ENCODE measurements around the gene SSTR3. TPM values are rescaled to one million over a fixed set of nuclear protein-coding genes. Genes with fewer than 3 reads are reported as not detected.
A peak's percentile ranks its signal among the peaks of the same experiment; 100 is the strongest.

SSTR3 gene
- total and polyA plus RNA-seq, 2 donors (not counting 1 experiment from before 2014, with no cell fraction given) = 0.64 to 0.98 TPM

DNA sequence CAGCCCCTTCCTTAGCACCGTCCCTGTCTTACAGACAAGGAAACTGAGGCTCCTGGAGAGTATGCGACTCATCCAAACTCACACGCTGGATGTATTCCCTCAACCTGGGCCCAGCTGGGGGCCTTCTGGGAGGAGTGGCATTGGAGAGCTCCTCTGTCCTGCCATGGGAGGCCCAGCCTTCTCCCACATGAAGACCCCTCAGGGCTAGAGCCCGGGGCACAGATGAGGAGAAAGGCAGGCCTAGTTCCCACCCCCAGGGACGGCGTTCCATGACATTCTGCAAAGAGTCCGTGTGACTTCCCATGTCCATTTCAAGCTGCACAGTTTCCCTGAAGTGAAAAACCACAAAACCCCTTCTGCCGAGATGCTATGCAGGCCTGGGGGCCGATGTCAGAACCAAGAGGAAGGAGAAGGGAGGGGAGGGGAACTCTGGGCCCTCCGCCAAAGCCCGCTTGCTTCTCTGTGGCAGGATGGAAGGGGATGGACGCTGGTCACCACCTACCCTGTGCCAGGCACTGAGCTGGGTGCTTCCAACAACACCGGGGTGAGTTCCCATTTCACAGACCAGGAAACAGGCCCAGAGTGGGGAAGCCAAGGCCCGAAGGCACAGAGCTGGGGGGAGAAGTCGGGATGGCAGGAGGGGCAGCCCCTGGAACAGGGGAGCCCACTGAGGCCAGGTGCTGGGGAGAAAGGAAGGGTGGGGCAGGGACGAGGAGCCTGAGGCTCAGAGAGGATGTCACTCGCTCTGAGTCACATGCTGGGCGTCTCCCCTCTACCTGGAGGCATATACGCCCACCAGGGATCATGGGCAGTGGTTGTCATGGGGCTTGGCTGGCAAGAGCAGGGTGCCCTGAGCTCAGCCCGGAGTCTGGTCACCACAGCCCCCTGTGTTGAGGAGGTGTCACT, 16.1 kb upstream of the SSTR3 start:
- Histone ChIP-seq H3K4me2 (replicated peaks; ENCODE audit: low read depth, low read length, poor library complexity, severe bottlenecking) (peak overlapping the region; percentile 81), H3K27ac (ENCODE audit: low read length in 2 of 2) (peak overlapping the region; percentile 91 to 96), H3K27me3 (replicated peaks in 1 of 4; ENCODE audit: control extremely low read depth in 1 of 4, control insufficient read depth in 3 of 4, insufficient read depth in 4 of 4, low read length in 3 of 4) (no peaks in the 10 kb centered on the region), H2AFZ (ENCODE audit: insufficient read depth, low read depth, low read length, poor library complexity, severe bottlenecking) (no peak overlapping the region), H3K79me2 (ENCODE audit: control insufficient read depth, insufficient read depth, low read length) (peaks cover 52% of the 10 kb centered on the region), H3K9me3 (ENCODE audit: control extremely low read depth in 1 of 3, control insufficient read depth in 2 of 3, insufficient read depth in 1 of 3, low read length in 2 of 3) (peaks cover 0 to 7% (median 0%) of the 10 kb centered on the region in 3 donors), H3K4me3 (ENCODE audit: control extremely low read depth in 1 of 5, extremely low read depth in 1 of 5, insufficient read depth in 1 of 5, low read depth in 2 of 5, low read length in 4 of 5) (peak overlapping the region in 2 of 5 experiments; percentile 2 to 28), H4K20me1 (ENCODE audit: control insufficient read depth, insufficient read depth, low read length, poor library complexity, severe bottlenecking) (peaks cover 10% of the 10 kb centered on the region), H3K4me1 (ENCODE audit: control insufficient read depth in 2 of 2, insufficient read depth in 2 of 2, low read length in 2 of 2) (peaks cover 86 to 95% of the 10 kb centered on the region in 2 donors), H3K36me3 (replicated peaks in 1 of 2; ENCODE audit: control extremely low read depth in 1 of 2, control insufficient read depth in 1 of 2, extremely low read depth in 1 of 2, insufficient read depth in 2 of 2, low read length in 1 of 2) (peaks cover 0 to 90% of the 10 kb centered on the region in 2 experiments), H3K9ac (ENCODE audit: low read length) (peak overlapping the region; percentile 49)
- no peak for ATAC-seq (ENCODE audit: low read depth)
- Mint-ChIP-seq H3K27ac (peak overlapping the region; percentile 100), H3K9me3 (ENCODE audit: insufficient read depth) (no peaks in the 10 kb centered on the region), H3K4me1 (peaks cover 88% of the 10 kb centered on the region), H3K27me3 (no peaks in the 10 kb centered on the region), H3K4me3 (peak overlapping the region; percentile 86)
- ChIA-PET POLR2A (interaction anchor here (2.2 to 4.0 kb wide), 4 partner anchors 10 to 28 kb away, joined by 5 to 58 read pairs (median 16); partner anchors contain the start of gene RAC2), CTCF (interaction anchor here (0.8 to 7.2 kb wide), 8 partner anchors 10 to 56 kb away, joined by 3 to 95 read pairs (median 16); partner anchors contain the start of gene RAC2)
- peak; percentile 46 for DNase-seq
- TF ChIP-seq CTCF (IDR thresholded peaks at IDR 0.05) = no peak
- no peak for TF ChIP-seq EZH2 (IDR thresholded peaks at IDR 0.05; ENCODE audit: borderline replicate concordance, insufficient read depth, low read depth, low read length, poor library complexity, severe bottlenecking)
- 31% methylated on average over 15 of the region's 20 CpGs for WGBS (ENCODE audit: insufficient coverage)
- intact Hi-C loops (cut with micrococcal nuclease) = no loop called here

Measured in B cell (primary cell).